AG09309 (cell line): ENCODE data around the gene C6orf15.

Source experiments
- DNase-seq: peaks from one replicate; pipeline ENCODE4 v3.0.0-alpha.2; 2010; ENCODE audit warnings: low read depth
- H3K4me3 ChIP-seq: 2 replicates; pipeline ENCODE4 v1.5.1; 2011; ENCODE audit warnings: mild to moderate bottlenecking, low read depth, low read length, moderate library complexity; ENCODE audit not compliant: control insufficient read depth
- CTCF ChIP-seq: IDR thresholded peaks from 2 replicates; pipeline ENCODE4 v1.5.1; 2011; ENCODE audit warnings: mild to moderate bottlenecking, low read depth, low read length, inconsistent platforms; ENCODE audit not compliant: insufficient read depth, control insufficient read depth; ENCODE audit errors: missing control alignments

C6orf15 gene

GRCh38 chr6:31094389-31094881 is 17.9 kb downstream of the C6orf15 start:
- no peak for TF ChIP-seq CTCF
- H3K4me3 ChIP-seq: no peak overlapping the region
- no peak for DNase-seq

GRCh38 chr6:31092769-31093505 is 19.4 kb downstream of the C6orf15 start:
- no peak overlapping the region for H3K4me3 ChIP-seq
- no peak for DNase-seq
- TF ChIP-seq CTCF: no peak

- DNase-seq: no peak
- TF ChIP-seq CTCF: no peak
- H3K4me3 ChIP-seq: no peak overlapping the region
Observed at GRCh38 chr6:31092238-31092637, 20.1 kb downstream of the C6orf15 start.

- DNase-seq: no peak
- TF ChIP-seq CTCF: no peak
Observed at GRCh38 chr6:31091680-31092079, 20.7 kb downstream of the C6orf15 start.

GRCh38 chr6:31090973-31091364 is 21.4 kb downstream of the C6orf15 start:
- TF ChIP-seq CTCF: no peak
- no peak for DNase-seq
- H3K4me3 ChIP-seq: no peak overlapping the region

More at GRCh38 chr6:31091680-31092079, 20.7 kb downstream of the C6orf15 start:
- no peak overlapping the region for H3K4me3 ChIP-seq

- H3K4me3 ChIP-seq: no peak overlapping the region
- no peak for TF ChIP-seq CTCF
- DNase-seq: no peak
Observed at GRCh38 chr6:31090275-31090972, 22.0 kb downstream of the C6orf15 start.
